NOMO-1 (cell line): ENCODE measurements around the gene C22orf31.
A peak's percentile ranks its signal among the peaks of the same experiment; 100 is the strongest.

Experiments
- DNase-seq, 2 experiments: peaks; one replicate each; lab custom pipeline; 2025; ENCODE audit not compliant: unreplicated experiment in 2 of 2; lab: John Stamatoyannopoulos, UW

Gene C22orf31

DNA sequence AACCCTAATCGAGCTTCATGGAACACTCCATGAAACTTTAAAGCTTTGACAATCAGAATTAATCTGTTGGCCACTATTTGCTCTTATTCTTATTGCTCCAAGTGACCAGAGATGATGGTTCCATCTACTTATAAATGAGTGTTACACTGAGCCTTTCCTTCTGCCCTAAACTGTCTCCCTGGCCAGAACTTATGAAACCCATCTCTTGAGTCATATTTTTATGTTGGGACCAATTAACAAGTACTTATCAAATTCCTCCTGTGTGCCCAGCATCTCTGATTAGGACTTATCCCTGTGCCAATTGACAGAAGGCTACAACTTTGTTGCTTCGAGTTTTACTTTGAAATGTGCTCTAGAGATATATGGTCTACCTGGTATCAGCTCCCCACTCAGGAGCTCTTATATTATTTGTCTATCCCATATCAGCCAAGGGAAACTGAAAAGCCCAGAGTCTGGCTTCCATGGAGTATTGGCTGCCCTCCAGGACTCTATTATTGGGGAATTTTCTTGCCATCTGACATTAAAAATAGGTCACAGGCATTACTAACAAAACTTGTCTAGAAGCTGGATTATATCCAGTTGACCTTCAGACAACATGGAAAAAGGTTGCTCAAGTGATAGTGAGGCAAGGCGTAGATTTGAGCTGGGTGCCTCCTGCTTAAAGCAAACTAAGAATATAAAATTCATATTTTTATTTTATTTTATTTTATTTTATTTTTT, 20.0 kb upstream of the C22orf31 start:
- DNase-seq: no peak

DNA sequence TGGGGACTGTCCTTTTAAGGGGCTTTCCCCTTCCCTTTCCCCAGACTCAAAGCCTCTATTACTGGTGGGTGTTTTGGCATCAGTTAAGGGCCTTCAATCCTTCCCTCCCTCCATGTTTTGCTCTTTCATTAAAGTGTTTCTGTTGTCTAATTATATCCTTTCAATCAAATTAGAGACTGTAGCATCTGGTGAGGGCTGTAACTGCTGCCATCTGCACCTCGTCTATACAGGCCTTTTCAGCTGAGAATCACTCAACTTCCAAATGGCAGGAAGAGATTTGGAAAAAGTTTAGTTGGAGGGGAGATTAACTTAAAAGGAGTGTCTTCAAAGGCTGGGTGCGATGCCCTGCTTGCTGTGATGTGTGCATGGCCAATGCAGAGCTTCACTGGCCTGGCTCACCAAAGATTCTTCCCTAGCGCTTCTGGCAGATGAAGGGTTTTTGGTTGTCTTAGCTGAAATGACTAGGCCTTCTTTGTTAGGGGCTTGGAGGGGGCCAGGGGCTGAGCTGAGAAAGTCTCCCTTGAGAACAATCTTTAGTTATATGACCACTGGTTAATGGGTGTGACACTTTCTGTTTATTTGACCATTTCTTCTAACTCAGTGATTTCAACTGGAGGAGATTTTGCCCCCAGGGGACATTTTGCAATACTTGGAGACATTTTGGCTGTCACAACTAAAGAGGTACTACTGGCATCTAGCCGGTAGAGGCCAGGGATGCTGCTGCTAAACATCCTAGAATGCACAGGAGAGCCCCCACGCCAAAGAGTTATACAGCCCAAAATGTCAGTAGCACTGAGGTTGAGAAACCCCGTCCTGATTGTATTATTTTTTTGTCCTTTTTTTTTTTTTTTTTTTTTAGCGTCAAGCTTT, 18.7 kb upstream of the C22orf31 start:
- DNase-seq: no peak

DNA sequence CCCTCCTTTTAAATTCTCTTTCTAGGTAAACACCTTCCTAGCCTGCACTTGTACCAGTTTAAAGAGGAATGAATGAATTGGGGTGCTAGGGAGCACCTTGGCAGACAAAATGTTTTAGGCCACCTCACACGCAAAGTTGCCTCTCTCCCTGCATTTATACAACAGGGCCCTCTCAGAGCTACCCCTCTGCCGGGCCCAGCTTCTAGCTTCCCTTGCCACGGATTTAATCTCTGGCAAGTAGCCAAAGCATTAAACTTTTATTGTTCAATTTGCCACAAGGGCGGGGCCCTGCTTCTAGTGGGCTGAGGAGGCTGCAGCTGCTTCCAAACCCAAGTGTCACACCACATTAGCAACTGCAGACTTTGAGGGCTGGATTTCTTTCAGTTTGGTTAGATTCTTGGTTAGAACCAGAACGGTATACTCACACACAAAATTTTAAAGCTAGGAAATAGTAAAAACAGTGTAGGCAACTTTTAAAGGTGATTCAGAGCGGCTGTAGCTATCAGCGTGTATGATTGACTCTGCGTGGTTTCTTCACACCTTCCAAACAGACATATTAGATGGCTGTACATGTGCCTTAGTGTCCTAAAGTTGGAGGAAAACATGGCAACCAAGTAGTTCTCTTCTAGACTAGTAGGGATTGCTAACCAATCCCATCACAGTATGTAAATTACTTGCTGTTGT, 17.7 kb upstream of the C22orf31 start:
- DNase-seq: no peak

DNA sequence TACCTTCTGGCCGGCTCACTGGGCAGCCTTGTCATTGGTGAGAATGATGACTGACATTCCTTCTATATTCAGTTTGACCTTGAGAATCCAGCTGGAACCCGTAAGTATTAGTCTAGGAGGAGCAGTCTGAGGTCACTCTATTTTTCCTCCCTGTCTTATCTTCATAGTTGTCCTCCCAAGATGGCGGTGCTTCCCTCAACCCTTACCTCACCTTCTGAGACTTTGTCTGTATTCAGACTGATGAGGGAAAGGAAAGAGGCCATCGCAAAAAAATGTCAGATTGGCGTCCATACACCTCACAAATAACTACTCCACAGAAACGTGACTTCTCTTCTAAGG, 17.2 kb upstream of the C22orf31 start:
- no peak for DNase-seq

DNA sequence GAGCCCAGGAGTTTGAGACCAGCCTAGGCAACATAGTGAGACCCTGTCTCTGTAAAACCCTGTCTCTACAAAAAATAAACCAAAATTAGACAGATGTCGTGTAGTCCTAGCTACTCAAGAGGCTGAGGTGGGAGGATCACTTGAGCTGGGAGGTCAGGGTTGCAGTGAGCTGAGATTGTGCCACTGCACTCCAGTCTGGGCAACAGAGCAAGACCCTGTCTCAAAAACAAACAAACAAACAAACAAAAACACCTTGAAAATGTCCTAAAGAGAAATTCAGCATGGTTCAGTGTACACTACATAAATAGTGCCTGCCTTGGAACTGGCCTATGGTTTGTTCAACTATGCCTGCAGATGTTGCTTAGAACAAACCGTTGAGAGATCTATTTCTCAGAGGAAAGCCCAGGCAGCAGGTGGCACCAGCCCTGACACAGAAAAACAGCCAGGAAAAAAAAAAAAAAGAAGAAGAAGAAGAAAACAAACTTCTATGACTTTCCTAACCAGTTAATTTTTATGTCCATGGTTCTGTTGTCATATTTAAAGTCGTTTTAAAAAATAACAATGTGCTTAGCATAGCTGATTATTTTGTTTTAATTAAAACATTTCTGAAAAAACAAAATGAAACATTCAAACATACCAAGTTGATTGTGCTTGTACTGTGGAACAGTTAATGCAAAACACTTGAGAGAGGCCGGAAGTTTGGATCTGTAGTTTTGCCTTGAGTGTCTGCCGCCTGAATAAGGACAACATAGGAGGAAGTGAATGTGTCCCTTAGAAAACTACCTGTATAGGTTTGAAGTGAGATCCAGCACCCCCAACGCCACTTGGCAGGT, 16.6 kb upstream of the C22orf31 start:
- no peak for DNase-seq

DNA sequence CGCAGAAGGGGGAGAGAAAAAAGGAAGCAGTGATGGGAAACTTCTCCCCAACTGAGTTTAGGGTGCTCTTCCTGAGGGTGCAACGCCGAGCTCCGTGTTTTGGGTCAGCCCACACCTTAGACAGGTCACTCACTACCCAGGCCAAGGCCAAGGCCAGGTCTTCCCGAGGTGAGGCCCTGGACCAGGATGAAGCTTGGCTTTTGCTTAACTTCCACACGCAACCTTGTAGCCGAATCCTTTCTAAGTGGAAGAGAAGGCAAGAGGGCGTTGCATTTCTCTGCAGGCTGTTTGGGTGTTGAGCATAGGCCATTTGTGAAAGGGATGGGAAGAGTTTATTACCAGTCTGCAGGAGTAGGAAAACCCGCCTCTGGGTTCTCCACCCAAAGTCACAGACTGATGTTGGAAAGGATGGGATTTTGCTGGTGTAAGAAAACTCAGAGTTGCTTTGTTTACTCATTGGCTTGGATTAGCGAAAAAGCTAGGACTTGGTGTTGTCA, 12.7 kb upstream of the C22orf31 start:
- DNase-seq: no peak

DNA sequence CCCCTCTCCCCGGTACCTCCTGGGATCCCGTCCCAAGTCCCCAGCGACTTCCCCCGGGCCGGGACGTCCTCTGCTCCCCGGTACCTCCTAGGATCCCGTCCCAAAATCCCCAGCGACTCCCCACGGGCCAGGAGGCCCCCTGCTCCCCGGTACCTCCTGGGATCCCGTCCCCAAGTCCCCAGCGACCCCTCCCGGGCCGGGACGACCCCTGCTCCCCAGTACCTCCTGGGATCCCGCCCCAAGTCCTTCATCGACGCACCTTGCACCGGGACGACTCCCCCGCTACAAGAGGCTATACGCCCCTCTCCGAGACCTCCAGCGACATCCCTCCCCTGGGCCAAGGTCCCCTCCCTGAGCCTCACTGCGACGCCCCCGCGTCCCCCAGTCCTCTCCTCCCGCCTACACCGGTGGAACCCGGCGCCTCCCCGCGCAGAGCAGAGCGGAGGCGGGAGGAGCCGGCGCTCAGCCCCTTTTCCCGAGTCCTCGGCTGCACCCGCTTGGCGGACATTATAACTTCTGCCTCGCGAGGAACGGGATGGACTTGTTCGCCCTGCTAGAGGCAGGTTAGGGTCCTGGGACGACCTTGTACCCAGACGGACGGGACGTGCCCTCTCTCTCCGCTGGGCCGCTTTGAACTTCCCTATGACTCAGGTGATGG, 12.1 kb upstream of the C22orf31 start:
- DNase-seq: no peak

DNA sequence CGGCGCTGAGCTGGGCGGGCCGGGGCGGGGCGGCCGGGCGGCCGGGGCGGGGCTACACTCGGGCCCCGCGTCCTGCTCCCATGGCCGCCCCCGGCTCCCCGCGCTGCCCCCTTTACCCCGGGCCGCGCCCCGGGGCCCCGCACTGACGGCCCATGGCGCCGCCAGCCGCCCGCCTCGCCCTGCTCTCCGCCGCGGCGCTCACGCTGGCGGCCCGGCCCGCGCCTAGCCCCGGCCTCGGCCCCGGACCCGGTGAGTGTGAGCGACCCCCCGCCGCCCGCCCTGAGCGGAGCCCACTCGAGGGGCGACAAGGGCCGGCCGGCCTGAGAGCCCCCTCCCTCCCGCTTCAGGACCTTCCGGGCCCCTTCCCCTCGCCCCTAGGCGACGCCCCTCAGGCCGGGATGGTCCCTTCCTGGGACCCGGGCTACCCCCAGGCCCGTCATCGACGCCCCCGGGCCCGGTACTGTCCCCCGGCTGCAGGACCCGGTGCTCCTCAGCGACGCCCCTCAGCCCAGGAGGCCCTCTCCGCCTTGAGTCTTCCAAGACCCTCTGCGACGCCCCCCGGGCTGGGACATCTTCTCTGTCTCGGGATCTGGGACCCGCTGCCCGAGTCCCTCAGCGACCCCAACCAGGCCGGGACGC, 11.5 kb upstream of the C22orf31 start, which contains the start of gene KREMEN1:
KREMEN1 (plus strand) TSS at position 57 of the 639 bp plus-strand sequence; CDS start at position 153, 96 bp downstream.
- DNase-seq: no peak

DNA sequence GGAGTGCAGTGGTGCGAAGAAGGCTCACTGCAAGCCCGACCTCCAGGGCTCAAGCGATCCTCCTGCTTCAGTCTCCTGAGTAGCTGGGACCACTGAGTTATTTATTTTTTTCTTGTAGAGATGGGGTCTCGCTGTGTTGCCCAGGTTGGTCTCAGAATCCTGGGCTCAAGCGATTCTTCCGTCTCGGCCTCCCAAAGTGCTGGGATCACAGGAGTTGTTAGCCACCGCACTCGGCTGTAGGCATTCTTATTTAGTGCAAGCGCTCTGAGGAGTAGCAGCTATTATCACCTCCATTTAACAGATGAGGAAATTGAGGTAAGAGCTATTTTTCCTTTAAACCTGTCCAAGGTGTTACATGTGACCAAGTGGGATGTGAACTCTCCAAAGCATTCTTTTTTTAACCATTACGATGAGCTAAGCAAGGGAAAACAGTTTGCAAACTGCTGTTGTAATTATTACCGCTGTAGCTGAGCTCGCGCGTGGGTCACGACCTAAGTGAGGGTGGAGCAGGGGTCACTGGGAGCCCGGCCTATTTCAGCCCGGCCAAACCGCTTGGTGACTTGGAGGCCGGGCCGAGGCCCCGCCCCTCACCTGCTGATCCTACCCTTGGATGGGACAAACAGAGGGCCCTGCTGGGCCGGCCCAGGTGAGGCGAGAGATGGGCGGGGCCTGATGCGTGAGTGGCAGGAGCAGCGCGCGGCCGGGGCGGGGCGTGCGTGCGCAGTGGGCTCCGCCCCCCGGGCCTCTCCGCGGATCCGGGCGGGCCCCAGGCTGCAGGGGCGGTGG, 10.8 kb upstream of the C22orf31 start:
- peak; percentile 52 to 72 for DNase-seq

DNA sequence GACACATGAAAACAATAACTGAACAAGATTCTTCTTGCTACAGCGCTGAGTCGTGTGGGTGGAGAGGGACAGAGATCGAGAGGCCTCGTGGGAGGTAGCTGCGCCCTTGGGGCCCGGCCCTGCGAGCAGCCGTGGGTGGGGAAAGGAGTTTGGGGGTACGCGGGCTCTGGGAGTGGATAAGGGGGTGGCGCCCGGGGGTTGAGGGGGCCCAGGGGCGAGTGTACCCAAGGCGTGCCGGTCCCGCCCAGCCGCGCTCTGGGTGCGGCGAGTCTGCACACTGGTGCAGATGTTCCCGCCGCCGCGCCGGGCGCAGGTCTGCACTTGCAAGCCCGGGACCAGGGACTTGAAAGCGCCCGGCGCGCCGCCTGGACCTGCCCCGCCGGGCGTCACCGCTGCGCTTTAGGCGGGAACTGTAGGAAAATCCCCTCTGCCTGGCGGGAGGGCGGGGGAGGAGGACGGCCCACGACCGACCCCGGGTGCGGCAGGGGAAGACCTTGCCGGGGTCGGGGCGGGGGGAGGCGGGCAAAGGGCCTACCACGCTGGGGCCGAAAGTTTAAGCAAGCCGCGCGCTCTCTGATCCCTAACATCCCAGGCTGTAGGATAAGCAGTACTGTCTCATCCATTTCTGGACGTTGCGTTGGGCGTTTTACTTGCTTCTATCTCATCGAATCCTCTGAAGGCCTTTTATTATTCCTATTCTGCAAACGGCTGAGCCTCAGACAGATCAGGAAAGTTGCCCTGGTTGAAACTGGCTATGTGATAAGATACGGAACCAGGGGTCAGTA, 9.8 kb upstream of the C22orf31 start:
- no peak for DNase-seq

DNA sequence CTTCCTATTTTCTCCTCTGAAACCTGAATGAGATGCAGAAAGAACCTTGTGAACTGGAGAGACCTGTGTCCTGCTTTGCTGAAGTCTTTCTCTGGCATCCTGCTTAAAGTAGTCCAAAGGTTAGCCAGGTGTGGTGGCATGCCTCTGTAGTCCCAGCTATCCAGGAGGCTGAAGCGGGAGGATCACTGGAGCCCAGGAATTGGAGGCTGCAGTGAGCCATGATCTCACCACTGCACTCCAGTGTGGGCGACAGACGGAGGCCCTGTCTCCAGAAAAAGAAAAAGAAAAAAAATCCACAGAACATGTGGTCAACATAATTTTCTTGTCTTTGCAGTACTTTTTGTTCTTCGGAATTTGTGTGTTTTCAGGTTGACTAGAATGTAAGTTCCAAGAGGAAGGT, 8.9 kb upstream of the C22orf31 start:
- no peak for DNase-seq

DNA sequence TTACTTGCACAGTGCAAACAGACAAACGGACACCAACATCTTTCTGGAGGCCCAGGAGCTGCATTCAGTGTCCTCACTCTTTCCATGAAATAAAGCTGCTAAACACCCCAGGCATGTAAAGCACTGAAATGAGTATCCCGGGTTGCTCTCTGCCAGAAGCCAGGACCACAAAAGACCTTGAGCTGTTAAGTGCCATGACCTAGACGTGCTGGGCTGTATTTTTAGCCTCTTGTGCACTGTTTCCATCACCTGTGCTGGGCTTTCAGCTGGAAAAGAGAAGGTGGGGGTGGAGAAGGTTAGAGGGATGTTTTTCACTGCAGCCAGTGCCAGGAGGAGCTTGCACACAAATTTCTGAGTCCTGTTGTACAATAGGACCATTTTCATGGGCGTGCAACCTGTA, 7.8 kb upstream of the C22orf31 start:
- no peak for DNase-seq

DNA sequence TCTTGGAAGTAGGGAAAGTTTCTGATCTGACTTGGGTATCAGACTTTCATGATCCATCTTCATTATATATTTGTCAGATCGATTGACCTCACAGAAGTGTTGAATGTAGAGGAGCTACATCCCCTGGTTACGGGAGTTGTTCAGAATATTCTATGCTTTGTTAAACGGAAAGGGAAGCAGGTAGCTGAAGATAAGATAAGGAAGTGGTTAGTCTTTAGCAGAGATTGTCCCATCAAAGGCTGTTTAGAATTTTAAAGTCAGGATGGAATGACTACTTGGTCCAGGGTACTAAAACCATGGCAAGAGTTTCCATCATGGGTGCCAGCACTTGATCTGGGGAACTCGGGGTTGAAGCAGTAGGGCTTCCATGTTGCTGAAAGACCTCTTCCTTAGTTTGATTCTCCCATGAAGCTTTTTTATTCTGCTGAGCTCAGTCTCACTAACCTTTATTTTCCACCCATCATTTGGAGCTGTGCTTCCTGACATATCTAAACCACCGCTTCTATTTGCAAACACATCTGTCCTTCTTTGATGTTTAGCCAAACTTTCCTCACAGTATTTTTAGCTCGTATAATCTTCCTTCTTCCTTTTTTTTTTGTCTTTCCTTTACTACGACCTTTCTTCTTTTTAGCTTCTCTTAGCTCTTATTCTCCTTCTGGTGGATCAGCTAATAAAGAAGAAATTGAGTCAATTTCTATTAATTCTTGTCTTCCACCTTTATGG, 4.0 kb upstream of the C22orf31 start:
- peak in 1 of 2 experiments; percentile 10 for DNase-seq

DNA sequence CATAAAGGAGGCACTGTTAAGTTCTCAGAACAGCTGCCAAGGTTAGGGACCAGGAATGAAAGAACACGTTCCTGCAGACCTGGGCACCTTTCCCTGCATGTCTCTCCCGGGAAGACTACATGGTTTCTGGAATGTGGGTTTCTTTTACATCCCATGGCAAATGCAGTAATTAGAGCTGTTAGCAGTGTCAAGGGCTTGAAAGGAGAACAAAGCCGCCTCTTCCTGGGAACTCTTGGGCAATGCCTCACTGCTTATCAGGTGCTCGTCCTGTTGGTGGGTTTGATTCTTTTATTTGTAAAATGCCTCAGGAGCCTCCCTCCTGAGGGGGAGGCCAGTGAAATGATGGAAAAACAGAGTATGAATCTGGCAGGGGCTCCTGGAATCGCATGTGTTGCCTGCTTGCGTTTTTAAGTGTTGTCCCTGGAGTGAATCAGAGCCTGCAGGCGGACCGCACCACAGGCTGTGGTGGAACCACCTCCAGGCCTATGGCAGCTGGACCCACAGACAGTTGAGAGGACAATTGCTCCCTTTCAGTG, 723 bp upstream of the C22orf31 start:
- DNase-seq: no peak

DNA sequence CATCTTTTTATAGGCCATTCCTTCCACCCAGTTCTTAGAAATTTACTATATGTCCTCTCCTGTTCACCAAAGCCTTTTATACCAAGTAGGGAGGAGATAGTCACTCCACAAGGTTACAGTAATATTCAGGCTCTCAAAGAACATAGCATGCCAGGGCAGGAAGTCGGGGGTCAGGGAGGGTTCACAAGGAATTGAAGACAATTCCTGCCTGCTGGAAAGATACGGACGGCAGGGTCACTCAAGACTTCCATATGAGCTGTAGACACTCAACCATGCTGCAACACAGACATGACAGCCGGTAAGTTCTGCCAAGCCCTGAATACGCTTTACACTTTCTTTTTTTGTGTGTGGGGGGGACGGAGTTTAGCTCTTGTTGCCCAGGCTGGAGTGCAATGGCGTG, 700 bp downstream of the C22orf31 start:
- DNase-seq: no peak

DNA sequence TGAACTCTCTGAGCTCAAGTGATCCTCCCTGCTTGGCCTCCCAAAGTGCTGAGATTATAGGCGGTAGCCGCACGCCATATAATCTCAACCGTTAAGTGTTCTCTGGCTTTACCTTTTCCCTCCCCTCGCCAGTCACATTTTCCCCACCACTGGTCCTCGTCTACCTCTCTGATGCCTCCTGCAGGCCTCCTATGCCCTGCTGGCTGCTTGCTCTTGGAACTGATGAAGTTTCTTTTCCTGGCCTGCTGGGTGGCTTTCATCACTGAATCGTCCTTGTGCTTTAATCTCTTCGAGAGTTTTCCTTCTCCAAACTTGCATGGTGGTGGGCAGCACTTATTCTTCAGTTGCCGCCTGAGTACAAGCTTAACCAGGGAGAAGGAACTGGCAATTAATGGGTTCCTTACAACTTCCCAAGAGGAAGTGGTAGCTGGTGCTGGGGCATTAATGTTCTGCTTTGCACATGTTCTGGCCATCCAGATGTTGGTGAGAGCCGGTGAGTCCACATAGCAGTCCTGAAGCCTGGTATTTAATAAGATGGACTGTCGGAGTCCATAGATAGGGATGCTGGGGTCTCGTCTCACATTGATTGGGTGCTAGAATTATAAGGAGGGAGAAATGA, 1.3 kb downstream of the C22orf31 start:
- no peak for DNase-seq

DNA sequence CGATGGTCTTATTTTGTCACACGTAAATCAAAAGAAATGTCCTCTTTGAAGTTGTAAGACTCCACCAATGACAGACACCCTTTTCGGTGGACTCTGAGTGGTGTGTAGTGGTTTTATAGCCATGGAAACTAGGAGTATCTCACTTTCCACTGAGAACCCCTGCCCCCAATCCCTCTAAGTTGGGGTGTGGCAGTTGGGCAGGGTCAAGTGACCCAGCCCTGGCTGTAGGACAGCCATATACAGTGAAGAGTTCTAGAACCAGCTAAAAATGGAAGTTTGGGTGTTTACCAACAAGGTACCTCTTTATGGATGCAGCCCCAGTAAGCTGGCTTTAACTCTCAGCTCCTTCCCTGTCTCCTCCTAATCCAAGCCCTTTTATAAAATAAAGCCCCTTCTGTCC, 5.2 kb downstream of the C22orf31 start:
- DNase-seq: no peak
